DMS153 treated with DMSO at 0.1 percent for 48 hours (cell line): Measurements from ENCODE around the gene NET1.

Source experiments
- DNase-seq: peaks from one replicate; lab custom pipeline; 2025; ENCODE audit not compliant: unreplicated experiment; lab: John Stamatoyannopoulos, UW

The NET1 gene

DNA sequence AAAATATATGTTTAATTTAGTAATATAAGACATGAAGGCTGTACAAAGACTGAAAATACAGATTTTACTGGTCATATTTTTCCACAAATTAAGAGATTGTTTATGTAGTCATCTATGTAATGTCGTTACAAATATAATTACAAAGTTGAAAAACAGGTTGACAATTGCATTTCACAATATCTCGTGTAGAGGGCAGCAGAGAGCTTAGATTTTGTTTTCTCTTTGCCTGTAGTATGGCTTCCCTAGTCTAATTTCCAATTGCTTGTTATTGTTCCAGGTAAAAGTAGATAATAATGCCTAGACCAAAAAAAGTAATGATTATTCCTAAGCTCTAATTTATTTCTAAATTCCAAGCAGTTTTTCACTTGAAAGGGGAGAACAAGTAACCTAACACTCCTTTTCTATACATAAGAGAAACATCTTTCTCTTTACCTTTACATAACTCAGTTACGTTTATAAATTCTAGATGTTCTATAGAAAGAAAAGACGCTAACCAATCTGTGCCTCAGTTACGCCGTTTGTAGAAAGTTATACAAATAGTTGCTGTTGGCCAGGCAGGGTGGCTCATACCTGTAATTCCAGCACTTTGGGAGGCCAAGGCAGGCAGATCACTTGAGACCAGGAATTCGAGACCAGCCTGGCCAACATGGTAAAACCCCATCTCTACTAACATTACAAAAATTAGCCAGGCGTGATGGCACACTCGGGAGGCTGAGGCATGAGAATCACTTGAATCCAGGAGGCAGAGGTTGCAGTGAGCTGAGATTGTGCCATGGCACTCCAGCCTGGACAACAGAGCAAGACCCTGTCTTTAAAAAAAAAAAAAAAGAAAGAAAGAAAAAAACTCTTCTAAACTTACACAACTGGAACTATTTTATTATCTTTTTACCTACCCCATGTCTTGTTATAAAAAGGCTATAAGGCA lies 30.0 kb downstream of the NET1 start:
- peak; percentile 2 for DNase-seq

DNA sequence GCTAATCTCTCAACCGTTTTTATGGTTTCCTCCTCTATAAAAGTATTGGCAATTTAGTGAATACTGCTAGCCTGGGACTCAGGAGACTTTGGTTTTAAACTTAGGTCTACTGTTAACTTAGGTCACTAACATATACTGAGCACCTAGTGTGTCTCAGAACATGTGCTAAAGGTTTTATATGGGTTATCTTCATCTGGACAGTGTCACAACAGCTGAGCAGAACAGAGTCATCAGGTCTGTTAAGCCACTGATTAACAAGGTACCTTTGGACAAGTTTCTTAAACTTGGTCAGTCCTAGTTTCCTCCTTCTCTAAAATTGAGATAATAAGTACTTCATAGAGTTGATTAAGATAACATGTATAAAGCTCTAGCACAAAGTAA lies 30.6 kb downstream of the NET1 start:
- no peak for DNase-seq

DNA sequence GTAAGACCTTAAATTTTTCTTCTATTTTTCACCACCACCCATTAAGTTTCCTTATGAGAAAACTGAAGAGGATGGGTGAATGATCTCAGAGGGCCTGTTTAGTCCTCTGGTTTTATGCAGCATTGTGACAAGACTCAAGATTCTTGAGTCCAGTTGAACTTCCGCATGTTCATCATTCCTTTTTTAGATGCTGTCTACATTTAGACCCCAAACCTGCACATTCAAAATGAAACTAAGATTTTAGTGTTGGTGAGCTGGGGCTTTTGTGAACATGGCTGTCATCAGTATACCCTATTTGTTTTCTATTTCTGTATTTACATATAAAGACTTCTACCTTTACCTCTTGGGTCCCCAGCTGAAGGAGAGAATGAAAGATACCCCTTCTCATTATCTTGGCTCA lies 31.1 kb downstream of the NET1 start:
- DNase-seq = no peak

GRCh38 chr10:5445006-5445405 lies 32.6 kb downstream of the NET1 start:
- DNase-seq = no peak

- peak; percentile 68 for DNase-seq
These were observed 34.1 kb downstream of the NET1 start for GRCh38 chr10:5446390-5446926.

- no peak for DNase-seq
These were observed 34.7 kb downstream of the NET1 start for GRCh38 chr10:5447056-5447455.

GRCh38 chr10:5447611-5448071 lies 35.3 kb downstream of the NET1 start:
- DNase-seq = no peak

- DNase-seq = no peak
These were observed 36.1 kb downstream of the NET1 start for GRCh38 chr10:5448333-5449001.

- DNase-seq = no peak
These were observed 36.9 kb downstream of the NET1 start for GRCh38 chr10:5449227-5449626.

- no peak for DNase-seq
These were observed 37.5 kb downstream of the NET1 start for GRCh38 chr10:5449823-5450222.

DNA sequence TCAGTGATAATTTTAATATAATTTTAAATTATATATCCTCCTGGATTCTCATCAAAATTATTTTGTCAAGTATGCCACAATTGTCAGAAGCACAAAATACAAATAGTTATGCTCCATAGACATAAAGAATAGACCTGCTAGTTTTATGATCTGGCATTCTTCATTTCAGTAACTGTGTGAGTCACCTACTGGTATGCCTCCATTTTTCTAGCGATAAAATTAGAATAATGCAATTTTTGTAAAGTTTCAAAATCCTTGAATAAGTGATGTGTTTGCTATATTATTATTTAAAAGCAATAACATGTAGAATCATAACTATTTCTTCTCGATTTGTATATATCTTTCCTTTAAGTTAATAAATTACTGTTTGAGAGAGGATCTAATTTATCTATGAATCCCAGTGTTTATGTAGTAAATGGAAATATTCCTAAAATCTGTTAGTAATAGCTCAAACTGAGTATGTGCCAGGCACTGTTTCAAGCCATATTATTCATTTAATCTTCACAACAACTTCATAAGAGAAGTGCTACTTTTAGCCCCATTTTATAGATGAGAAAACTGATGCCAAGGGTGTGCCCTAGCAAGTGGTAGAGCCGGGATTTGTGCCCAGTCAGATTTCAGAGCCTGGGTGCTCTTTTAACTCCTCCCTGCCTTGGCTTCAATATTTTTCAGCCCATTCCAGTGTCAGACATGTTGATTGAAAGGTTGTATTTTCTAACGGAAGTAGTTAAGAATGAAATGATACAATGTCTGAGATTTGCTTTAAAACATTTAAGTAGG lies 38.4 kb downstream of the NET1 start:
- DNase-seq = no peak

DNA sequence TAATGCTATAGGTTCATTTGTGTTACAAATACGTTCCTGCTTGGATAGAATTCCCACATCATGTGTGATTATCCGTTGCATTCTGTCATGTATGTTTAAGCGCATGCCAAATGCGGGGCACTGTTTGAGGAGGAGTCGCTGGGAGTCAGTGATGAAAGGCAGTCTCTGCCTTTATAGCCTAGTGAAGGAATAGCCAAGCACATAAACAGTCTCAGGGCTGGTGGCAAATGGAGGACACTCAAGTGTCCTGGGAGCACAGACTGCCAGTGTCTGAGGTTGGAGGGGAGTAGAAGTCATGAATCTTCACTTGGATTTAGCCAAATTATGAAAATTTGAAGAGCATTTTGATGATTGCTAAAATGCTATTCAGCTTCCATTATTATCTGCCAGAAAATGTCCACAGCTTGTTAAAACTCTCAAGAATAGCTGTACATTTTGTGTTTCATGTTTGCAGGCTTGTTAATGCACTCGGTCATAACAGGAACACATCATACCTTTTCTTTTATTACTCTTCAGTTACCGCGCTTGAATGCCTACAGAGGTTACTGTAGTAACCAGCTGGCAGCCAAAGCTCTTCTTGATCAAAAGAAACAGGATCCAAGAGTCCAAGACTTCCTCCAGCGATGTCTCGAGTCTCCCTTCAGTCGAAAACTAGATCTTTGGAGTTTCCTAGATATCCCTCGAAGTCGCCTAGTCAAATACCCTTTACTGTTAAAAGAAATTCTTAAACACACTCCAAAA lies 41.6 kb downstream of the NET1 start:
- no peak for DNase-seq

DNA sequence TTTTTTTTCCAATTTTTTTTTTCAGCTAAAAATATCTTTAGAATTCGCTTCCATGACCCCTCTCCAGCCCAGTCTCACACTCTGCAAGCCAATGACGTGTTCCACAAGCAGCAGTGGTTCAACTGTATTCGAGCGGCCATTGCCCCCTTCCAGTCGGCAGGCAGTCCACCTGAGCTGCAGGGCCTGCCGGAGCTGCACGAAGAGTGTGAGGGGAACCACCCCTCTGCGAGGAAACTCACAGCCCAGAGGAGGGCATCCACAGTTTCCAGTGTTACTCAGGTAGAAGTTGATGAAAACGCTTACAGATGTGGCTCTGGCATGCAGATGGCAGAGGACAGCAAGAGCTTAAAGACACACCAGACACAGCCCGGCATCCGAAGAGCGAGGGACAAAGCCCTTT lies 44.2 kb downstream of the NET1 start:
- DNase-seq = no peak

GRCh38 chr10:5457741-5458140 lies 45.4 kb downstream of the NET1 start:
- DNase-seq = no peak

GRCh38 chr10:5458425-5458824 lies 46.1 kb downstream of the NET1 start:
- DNase-seq = no peak

DNA sequence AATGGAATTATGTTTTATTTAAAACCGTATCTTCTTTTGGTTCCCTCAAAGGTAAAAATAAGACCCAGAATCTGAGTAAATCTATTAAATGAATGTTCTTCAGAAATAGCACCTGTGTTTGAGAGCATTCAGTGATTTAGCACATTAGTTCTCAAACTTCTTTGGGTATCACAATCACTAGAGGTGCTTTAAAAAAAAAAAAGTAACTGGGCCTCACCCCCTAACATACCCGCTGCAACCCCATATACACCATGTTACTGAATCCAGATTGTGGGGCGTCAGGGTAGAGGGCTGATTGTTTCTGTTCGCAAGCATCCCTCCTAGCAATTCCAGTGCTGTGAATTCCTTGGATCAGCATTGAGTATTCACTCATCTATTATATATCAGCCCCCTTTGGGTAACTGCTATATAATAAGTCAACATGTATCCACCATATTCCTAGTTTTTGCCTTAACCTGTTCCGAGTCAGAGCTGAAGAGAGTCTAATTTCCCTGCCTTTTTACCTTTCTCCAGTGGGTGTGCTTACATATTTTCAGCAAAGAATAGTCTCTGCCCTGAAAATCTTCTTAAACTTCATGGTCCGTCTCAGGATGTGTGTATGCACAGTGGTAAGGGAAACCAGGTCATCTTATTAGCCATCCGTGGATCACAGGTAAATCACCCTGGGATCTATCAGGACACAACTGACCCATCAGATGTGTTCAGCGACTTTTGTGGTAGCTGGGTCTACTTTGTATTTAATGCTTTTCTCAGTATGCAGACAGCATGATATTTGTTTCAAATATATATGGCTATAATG lies 46.8 kb downstream of the NET1 start:
- no peak for DNase-seq

DNA sequence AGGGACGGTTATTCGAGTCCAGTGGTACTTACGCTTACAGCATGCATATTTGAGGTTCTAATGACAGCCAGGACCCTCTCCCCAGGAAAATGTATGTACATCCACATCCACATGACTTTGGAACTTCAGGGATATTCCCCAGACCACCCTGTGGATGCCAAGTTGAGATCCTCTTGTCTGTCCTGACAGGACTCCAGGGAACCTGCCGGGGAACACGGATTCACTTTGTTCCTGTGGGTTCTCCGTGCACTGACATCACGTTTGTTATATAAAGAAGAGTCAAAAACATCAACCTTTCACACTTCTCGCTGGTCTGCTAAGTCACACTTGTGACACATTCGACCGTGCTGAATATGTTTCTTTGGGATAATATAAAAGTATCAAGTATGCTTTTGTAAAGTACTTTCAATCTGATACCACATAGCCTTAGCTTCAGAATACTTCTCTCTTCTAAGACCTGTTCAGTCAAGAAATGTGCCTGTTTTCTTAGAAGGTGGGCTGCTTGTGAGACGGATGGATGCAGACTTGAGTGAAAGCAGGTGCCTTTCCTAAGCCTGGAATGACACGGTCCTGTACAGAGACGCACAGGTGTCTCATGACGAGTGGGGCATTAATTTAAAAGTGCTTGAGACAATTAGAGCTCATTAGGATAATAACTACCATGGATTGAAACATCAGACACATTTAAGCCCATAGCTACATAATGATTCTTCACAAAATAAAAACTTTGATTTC lies 48.3 kb downstream of the NET1 start:
- DNase-seq = no peak

- no peak for DNase-seq
These were observed 48.8 kb downstream of the NET1 start for GRCh38 chr10:5461203-5461588.
